GM21447 (cell line): ENCODE data around the gene OS9.
"Not testable (repeated sequence)": the region's sequence is repeated elsewhere in the genome, so short reads cannot be mapped to it uniquely, and the experiment has no call there.

Experiments used
- ATAC-seq: cut with Tn5 transposase; IDR thresholded peaks from one replicate; pipeline ENCODE4 v1.9.1; 2021; ENCODE audit not compliant: unreplicated experiment

Gene OS9

DNA sequence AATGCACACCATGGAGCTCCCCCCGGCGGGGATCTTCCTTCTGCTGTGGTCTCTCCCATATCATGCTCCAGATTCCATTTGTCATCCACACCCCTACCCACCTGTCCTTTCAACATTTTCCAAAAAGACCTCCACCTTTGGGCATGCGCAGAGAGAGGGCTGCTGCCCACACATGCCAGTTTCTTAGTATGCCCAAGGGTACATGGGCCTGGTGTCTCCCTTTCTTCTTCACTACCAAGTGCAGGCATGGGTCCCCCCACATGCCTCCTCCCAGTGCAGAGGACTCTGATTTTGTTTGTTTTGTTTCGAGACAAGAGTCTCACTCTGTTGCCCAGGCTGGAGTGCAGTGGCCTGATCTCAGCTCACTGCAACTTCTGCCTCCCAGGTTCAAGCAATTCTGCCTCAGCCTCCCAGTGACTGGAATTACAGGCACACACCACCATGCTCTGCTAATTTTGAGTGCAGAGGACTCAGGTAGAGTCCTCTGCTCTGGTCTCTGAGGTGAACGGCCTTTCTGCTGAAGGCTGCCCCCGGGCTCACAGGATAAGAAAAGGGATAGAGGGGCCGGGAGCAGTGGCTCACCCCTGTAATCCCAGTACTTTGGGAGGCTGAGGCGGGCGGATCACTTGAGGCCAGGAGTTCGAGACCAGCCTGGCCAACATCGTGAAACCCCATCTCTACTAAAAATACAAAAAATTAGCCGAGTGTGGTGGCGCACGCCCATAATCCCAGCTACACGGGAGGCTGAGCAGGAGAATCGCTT is 28.1 kb downstream of the OS9 start:
- ATAC-seq, result not testable (repeated sequence)

DNA sequence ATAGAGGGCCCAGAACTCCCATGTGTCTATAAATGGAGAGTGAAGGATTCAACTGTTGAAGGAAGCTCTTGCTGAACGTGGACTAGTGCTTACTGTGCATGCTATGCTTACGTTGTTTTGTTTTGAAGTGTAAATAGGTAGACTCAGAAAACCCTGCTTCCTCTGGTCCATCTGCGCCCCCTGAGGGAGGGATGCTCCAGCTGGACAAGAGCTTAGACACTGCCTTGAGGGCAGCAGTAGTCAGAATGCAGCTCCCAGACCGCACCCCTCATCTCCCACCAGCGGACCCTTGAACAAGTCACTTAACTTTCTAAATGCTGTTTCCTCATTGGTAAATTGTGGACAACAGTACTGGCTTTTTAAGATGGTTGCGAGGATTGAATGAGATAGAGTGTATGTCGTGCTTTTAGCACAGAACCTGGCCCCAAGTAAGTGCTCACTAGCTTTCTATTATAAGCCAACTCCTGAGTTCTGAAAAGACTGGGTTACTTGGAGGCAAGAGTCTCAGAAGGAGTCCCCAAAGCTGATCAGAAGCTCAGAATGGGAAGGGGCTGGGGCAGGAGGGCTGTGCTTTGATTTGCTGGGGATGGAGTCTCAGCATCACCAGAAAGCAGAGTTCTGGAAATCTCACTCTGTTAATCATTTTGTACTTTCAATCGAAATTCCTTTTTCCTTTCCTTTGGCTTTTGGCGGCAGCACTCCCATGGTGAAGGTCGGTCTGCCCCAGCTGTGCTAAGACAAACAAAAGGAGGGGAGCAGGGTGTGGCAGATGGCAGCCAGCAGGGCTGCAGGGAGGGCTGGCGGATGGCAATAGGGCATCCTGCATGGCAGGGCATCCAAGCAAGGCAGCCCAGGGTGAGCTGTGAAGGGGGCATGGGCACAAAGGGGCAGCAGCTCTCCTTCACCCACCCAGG is 29.0 kb downstream of the OS9 start:
- ATAC-seq, result no peak

DNA sequence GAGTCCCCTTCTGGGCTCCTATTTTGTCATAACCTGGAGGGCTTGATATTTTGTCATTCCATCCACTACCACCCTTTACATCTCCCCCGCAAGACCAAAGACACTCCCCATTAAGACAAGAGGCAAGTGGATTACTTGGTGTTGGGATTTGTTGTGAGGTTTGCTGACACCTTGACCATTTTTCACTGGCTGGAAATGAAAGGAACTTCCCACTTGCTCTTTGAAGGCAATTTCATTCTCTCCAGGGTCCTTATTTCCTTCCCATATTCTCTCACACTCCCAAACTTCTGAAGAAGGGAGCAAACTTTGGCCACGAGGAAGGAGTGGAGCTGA is 29.7 kb downstream of the OS9 start:
- ATAC-seq, result no peak

DNA sequence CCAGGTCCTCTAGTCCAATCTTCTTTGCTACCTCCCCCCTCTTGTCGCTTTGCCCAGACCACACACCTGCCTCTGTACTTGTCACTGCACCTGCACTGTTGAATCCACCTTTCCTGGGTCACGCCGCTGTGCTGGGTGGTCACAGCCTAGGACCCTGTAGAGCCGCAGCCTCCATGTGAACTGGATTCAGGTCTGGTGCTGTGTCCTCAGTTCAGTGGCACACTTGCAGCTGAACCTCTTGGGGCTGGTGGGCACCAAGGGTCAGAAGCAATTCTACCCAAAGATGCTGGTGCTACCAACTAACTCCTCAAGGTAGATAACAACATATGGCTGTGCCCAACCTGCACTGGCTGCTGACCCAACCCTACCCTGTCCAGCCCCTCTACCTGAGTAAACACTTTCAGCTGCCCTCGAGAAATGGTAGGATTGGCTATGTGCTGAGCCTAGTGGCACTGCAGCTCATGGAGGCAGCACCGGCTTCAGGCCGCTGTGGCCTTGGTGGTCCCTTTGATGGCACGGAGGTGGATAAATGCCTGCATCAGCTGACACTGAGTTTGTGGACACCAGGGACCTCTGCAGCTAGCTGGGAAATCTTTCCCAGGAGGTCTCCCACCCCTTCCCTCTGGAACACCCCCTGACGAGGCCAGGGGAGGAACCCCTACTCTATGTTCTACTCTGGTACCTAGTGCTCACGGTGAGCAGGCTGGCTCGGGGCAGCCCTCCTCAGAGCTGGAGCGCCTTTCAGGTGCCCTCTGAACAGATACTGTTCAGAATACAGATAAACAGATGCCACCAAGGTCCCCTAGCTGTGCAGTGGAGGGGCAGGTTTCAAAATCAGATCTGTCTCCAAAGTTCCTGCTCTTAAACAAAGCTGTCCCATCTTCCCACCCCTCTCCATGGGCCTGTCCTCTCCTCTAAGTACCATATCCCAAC is 30.3 kb downstream of the OS9 start:
- ATAC-seq, result no peak

DNA sequence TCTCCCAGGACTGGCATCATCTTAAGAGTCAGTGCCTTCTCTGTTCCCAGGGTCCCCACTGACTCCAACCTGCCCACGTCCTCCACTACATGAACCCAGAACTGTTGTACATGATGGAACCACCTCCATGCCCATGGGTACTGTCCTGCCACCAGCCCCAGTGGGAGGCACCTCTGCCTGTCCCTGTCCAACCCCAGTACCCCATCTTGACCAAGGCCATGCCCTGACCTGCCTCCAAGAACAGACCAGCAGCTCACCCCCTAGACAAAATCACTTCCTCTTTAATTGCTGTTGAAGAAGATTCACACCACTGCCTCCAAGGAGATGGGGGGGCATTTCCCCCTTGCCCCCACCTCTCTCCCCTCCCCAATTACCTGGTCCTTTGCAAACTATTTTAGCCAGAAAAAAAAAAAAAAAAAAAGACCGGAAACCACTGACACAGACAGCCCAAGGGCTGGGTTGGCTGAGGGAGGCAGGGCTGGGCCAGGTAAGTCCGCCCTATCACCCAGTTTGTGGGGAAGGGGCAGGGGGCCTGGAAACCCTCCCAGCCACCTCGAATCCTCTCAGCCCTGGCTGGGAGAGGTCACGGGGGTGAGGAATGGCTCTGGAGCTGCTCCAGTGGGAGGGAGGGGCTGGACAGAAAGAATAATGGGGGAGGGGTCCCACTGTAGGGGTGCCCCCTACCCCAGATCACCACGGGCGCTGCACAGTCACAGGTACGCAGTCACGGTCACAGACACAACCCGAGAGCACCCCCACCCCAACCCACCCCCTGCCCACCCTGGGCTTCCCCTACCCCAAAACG is 31.2 kb downstream of the OS9 start:
- no peak for ATAC-seq

DNA sequence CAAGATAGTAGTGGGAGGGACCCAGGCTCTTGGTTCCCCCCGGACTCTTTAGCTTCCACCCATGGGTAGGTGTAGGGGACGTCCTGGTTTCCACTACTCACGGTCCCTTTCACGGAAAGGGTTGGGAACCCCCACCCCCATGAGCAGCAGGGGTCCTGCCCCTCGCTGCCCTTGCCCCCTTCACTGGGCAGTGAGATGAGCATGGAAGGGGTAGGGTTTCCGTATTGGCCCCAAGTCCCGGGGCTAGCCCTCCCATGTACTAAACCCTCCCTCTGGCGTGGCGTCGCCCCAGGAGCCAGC is 31.9 kb downstream of the OS9 start:
- no peak for ATAC-seq

DNA sequence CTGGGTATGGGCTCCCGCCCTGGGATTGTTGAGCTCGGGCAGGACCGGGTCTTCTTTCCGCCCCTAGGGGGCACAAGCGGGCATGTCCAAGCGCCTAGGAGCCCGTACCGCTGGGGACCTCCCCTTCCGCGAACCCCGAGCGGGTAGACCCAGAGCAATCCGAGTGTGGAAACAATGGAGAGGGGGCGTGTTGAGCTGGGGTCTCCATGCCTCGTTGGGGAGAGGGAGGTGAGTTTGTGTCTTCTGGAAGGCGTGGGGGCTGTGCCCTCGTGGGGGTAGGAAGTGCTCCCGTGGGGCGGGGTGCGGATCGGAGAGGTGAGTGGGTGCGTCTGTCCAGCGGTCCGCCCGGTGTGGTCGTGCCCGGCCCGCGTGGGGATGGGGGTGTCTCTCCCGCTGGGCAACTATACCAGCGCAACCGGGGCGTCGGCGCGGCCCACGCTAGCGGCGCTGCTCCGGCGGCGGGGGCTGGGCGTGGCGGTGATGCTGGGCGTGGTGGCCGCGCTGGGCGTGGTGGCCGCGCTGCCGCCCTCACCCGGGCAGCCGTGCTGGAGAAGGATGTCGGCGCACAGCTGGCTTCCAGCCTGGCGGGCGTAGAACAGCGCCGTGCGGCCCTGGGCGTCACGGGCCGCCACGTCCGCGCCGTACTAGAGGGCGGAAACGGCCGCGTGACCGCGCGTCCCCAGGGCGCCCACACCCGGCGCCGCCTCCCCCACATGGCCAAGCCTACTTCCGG is 32.4 kb downstream of the OS9 start:
- peak; percentile 59 for ATAC-seq

DNA sequence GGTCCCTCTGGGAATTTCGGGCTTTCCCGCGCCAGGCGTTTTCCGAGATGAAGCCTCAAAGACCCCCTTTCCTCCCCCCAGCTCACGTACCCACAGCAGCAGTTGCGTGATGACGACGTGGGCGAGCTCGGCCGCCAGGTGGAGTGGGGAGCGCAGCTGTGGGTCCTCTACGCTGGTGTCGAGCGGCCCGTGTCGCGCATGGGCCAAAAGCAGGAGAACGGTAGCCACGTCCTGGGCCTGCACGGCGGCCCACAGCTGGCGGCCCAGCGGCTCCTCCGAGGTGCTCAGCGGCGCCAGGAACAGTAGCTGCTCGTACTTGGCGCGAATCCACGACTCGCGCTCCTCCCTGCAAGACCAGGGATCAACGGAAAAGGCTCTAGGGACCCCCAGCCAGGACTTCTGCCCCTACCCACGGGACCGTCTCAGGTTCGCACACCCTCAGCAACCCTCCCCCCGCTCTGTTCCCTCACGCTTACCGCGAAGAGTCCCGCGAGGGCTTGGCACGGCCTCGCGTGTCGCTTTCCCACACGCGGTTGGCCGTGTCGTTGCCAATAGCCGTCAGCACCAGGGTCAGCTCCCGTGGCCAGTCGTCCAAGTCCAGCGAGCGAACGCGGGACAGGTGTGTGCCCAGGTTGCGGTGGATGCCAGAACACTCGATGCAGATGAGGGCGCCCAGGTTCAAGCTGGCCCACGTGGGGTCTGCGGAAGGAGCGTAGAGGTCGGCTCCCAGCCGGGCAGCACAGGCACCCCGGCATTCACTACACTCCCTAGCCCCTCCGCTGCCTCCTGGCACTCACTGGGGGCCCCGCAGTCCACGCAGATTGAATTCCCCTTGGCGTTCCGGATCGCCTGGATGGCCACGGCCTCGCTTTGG is 33.2 kb downstream of the OS9 start:
- ATAC-seq, result no peak

DNA sequence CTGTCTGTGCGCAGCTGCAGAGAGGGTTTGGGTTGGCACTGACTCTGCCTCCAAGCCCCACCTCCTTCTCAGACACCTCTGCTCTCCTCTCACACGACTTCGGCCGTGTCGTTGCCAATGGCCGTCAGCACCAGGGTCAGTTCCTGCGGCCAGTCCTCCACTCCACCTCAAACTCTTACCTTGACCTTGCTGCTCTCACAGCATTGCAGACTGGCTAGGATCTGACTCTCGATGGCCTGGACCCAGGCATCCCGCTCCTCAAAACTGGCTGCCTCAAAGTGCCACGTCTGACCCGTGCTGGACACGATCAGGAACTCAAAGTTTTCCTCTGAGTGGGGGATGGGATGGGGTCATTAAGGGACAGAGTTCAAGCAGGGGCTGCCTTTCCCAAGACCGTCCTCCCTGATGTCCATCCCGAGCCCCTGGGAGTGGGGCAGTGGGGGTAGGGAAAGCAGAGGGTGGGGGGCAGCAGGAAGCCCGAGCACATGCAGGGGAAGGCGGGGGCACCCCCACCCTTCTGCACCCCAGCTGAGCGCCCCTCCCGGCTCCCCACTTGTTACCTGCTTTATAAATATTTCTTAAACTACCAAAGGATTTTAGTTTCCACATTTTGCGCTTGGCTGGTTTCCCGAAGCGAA is 33.9 kb downstream of the OS9 start:
- no peak for ATAC-seq

DNA sequence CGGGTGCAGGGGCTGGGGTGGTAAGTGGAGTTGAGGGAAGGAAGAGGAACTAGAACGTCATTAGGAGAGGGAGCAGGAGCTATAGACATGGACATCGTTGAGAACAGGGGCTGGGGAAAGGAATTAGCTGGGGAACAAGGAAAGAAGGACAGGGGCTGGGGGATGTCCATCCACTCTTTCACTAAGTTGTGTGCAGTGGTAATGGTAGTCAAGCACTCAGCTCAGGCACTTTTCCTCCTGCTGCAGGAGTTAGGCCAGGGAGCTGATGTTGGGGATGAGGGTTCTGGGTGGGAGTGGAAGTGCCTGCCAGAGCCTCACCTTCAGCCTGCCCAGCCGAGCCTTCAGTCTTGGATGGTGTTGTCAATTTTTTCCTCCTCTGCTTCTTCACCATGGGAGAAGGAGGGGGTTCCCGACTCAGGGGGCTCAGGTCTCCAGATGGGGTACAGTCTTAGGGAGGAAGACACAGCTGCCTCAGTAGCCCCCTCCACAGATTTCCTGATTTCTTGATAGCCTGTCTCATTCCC is 35.5 kb downstream of the OS9 start:
- ATAC-seq, result no peak

DNA sequence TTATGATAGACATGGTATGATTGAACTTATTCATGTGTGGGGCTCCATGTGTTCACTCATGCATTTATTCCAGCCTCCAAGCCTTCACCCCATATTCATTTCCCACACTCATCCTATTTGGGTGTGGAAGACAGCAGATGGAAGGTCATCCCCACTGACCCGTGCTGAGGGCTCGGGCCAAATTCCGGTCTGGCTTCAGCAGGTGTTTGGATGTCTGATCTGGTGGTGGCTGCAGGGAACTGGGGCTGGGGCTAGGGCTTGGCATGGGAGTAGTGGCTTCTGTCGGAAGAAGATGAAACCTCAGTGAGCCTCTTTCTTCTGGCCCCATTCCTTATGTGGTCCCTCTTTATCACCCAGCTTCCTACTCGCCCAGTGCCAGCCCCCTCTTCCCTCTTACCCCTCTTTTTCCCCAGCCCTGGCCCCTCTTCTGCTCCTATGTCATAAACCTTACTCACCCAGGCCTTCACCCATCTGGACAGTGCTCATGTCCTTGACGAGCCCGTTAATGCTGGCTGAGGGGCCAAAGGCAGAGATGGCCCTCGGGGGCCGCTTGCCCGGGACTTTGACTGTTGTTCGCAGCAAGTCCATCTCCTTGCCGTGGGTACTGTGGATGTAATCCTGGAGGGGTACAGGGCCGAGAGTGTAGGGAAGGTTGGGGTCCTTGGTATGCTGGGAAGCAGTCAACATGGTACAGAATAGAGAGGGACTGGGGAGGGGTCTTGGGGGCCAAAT is 36.6 kb downstream of the OS9 start:
- no peak for ATAC-seq

DNA sequence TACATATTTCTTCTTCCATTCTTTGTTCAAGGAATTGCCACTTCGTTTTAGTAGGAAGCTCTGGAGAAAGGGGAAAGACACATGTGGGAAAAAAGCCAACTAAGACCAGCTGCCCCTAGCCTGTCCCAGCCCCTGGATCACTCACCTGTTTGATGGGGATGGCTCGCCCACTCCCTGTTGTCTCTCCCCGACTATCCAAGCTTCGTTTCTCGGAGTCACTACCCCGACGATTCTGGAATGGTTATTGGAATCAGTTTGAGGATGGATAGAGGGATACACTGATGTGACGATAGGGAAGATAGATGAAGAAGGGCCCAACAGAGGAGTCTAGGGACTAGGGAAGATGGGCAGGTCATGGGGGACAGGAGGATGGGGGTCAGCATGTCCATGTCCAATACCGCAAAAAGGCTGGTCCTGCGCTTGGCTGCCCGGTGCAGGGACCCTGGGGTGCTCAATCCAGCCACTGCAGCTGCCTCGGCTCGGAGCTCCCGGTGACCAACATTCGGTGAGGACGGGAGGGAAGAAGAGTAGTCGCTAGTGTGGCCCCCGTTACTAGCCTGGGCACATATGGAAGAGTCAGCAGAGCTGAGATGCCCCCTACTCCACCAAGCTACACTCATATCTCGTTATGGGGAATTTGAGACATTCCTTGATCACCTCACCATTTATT is 37.6 kb downstream of the OS9 start:
- ATAC-seq, result no peak

DNA sequence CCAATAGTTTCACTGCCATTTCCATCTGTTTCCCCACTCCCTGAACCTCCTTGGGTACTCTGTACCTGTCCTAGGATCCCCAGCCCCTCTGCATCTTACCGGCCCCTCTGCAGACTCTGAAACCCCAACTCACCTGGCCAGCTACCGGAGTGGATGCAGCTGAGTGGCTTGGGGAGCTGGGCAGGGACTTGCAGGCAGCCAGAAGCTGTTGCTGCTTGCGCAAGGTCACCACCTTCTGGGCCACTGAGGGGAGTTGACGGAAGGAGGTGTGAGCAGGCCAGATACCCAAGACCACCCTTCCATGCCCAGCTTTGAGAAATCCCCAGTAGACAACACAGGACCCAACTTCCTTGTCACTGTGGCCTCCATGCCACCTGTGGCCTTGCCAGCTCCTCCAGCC is 38.3 kb downstream of the OS9 start:
- no peak for ATAC-seq

DNA sequence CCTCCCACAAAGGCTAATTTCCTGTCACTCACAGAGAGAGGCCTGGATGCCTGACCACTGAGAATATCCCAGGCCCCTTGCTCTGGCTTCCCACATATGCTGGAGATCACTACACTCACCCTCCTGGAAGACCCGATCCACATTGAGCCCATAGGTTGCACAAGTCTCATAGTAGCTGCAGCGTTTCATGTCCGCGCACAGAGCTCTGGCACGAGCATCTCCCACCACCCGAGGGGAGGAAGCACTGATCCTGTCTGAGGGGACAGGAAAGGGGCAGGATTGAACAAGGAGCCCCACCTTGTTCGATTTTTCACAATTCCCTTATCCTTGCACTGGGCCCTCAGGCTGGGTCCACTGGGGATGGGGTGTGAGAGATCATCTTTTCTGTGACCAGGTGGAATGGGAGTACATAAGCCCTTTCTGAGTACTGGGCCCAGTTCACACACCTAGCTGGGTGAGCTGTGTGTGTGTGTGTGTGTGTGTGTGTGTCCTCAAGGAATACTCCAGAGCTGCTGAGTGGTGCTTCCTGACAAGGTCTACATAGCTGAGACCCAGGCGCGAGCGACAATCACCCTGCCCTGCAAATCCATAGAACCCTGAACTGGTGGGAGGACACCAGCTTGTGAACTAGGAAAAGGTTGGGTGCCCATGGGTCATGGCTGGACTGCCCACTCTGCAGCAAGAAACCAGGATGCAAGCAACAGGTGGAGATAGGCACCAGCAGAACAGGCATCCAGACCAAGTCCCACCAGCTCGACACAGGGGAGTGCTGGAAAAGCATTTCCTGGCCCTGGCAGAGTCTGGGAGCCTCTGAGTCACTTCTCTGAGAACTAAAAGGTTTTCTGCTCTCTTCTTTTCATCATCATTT is 39.0 kb downstream of the OS9 start:
- no peak for ATAC-seq

DNA sequence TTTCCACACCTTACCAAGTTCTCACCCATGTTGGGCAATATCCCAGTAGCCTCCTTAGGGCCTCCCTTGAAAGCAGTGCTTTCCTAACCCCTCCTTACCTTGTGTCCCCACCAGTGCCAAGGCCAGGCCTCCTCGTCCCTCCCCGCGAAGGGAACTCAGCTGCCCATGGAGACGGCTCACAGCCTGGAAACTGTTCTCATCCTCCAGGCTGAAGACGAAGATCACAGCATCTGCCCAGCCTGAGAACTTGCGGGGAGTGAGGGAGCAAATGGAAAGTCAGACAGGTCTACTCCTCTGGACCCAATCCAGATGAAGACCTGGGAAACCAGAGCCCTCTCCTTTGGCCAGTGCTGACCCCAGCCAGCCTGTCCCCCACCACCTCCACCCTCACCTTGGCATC is 40.0 kb downstream of the OS9 start:
- ATAC-seq, result no peak

DNA sequence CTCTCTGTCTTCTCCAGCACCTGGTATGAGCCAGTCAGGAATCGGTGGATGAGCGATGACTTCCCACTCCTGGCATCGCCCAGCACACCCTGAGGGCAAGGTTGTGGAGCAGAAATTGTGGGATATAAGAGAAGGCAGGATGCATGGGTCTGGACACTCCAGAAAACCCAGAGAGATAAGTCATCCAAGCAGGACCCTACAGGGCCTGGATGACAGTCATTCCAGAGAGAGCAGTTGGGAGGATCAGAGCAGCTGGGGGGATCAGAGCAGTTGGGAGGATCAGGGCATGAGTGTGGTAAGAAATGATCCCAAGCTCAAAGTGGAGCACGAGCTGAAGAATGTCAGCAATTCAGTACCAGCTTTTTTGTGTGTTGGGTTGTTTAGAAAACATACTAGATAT is 40.7 kb downstream of the OS9 start:
- no peak for ATAC-seq
